Stimulated activated CD8-positive, alpha-beta memory T cell treated with anti-CD3 and anti-CD28 coated beads, Interleukin-4, amount 100 ng/mL, for 4 hours (primary cell): Measurements from ENCODE around the gene SPATA32.

ENCODE experiments used
- DNase-seq, 2 donors: peaks; one replicate each; pipeline ENCODE4 v3.0.0-alpha.2; 2020; ENCODE audit warnings: low read depth in 2 of 2, low spot score in 1 of 2

Gene SPATA32

GRCh38 chr17:45230410-45230786 is 31.5 kb downstream of the SPATA32 start:
- DNase-seq: no peak

GRCh38 chr17:45229681-45230409 is 32.0 kb downstream of the SPATA32 start:
- DNase-seq: no peak

- peak; percentile 46 to 75 for DNase-seq
Measured at GRCh38 chr17:45228763-45229539, 32.9 kb downstream of the SPATA32 start.

GRCh38 chr17:45227926-45228762 is 33.8 kb downstream of the SPATA32 start:
- DNase-seq: no peak

GRCh38 chr17:45227101-45227925 is 34.6 kb downstream of the SPATA32 start:
- no peak for DNase-seq

GRCh38 chr17:45226576-45226975 is 35.3 kb downstream of the SPATA32 start:
- no peak for DNase-seq

- peak; percentile 86 to 96 for DNase-seq
Measured at GRCh38 chr17:45225964-45226530, 35.8 kb downstream of the SPATA32 start.

DNA sequence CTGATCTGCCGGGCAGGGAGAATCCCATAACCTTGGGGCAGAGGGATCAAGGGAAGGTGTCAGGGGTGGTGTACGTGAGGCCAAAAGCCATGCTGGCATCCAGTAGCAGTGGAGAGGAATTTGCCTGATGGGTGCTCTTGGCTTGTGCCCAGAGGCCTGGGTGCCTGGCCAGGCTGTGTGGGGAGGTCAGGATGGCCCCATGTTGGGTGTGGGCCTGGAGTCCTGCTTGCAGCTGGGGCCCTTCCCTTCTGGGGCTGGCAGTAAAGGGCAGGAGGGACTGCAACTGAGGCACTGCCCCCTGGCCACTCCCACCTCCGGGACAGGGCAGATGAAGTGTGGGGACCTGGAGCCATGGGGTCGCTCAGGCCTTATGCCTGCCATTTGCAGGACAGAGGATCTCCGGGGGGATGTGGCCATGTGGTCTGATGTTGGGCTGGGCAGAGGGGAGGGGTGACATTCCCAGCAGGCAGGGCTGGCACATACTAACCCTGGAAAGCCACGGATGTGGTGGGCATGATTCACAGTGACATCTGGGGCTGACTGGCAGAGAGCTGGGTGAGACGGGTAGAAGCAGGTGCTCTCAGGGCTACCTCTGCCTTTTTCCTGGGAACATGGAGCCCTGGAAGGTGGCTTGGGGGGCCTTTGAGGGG is 36.7 kb downstream of the SPATA32 start:
- no peak for DNase-seq

- DNase-seq: no peak
Measured at GRCh38 chr17:45224671-45225050, 37.2 kb downstream of the SPATA32 start.

GRCh38 chr17:45223539-45224528 is 38.1 kb downstream of the SPATA32 start:
- no peak for DNase-seq

- DNase-seq: no peak
Measured at GRCh38 chr17:45222996-45223538, 38.8 kb downstream of the SPATA32 start.

DNA sequence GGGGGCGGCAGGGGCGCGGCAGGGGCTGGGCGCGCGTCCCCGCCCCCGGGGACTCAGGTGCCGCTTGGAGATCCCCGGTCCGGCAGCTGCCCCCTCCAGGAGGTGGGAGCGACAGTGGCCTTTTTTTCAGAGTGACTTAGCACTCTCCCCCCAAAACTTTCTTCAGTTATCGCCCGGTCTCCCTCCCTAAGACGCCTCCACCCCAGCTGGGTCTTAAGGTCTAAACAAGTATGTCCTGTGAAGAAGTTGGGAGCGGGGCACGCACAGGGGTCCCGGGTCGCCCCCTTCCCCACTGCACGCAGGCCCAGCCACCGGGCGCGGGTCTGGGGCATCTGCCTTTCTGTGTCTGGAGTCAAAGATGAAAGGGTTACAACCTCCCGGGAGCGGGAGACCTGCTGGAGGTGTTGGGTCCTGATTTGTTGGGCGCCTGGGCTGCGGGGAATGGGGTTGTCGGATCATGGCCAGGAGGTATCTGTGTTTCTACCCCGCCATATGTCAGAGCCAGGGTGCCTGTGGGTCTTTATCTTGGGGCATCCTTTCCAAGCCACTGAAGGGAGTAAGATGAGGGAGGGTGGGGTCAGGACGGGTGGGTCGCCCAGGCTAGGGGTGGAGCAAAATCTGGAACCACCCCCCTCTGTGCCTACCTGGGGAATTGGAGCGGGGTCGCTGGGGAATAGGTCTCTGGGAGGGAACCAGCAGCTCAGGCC is 39.5 kb downstream of the SPATA32 start:
- no peak for DNase-seq

DNA sequence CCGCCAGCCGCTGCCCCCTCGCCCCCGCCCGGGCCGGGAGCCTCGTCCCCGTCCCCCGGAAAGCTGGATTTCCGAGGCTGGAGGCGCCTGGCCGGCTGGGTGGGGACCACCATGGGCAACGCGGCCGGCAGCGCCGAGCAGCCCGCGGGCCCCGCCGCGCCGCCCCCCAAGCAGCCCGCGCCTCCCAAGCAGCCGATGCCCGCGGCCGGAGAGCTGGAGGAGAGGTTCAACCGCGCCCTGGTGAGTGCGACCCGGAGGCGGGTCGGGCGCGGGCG is 39.9 kb downstream of the SPATA32 start:
- DNase-seq: no peak

- no peak for DNase-seq
Measured at GRCh38 chr17:45221081-45222013, 40.5 kb downstream of the SPATA32 start, which contains the start of gene FMNL1. TSS of gene FMNL1 (plus strand) at chr17:45221885. CDS start at chr17:45222125, 240 bp downstream.

GRCh38 chr17:45220079-45220478 is 41.8 kb downstream of the SPATA32 start:
- no peak for DNase-seq

DNA sequence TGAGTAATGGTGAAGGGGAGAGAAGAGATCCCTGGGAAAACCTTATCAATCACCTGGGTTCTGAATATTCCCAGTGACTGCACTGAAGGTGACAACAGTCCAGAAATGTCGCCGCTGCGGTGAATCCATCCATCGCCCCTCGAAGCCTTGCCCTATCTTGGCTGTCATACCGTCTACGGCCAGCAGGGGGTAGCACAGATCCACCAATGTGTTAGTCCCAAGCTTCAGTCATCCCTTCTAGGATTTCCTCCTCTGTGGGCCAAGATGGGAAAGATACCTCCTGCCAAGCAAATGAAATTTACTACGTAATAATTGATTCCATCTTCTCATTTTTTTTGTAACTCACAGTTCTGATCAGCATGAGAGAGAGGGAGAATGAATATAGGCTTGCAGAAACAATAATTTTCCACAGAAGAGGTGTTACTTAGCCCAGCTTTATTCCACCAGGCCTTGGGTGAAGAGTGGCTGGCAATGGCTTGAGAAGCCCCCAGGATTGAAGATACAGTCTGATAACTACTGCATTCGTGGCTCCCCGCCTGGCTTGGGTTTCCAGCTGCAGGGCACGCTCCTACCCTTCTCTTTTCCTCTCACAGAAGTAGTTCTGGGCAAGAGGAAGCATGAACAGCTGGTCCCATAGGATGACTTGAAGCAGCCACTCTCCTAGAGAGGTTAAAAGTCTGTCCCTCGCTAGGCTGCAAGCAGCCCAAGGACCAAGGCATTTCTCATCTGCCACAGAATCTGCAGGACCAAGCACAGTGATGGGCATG is 42.8 kb downstream of the SPATA32 start:
- DNase-seq: peak; percentile 69 to 96
